DOHH2 (cell line): ENCODE data around the gene SLC5A3.

Experiments
- EZH2phosphoT487 ChIP-seq: fragments of 200-600 bp; sonication (generic); IDR thresholded peaks from 2 replicates; pipeline ENCODE4 v1.6.1; 2017; ENCODE audit warnings: borderline replicate concordance, mild to moderate bottlenecking, antibody characterized with exemption, low read length, moderate library complexity, mixed read lengths
- TF ChIP-seq, protein P1 (sequence below): fragments of 200-600 bp; sonication (generic); IDR thresholded peaks from one replicate; pipeline ENCODE4 v1.5.1; 2014; ENCODE audit warnings: antibody characterized with exemption, mild to moderate bottlenecking, low read depth, low read length; ENCODE audit not compliant: poor library complexity, severe bottlenecking

DNA sequence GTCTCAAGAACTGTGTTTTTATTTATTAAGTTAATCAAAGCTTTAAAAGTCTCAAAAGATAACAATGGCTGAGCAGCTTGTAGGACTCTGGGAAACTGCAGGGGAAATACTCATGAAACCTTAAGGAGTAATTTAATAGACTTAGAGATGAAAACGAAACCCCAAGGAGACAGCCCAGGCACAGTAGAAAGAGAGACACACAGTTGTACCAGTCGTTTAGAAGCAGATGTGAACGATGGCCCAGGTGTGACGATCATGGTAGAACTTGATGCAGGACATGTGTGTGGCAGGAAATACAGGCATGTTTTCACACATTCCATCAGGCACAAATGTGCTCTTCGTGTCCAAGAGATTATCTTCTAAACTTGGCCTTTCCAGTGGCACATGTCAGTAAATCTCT lies 21.2 kb upstream of the SLC5A3 start:
- TF ChIP-seq, protein P1, sequence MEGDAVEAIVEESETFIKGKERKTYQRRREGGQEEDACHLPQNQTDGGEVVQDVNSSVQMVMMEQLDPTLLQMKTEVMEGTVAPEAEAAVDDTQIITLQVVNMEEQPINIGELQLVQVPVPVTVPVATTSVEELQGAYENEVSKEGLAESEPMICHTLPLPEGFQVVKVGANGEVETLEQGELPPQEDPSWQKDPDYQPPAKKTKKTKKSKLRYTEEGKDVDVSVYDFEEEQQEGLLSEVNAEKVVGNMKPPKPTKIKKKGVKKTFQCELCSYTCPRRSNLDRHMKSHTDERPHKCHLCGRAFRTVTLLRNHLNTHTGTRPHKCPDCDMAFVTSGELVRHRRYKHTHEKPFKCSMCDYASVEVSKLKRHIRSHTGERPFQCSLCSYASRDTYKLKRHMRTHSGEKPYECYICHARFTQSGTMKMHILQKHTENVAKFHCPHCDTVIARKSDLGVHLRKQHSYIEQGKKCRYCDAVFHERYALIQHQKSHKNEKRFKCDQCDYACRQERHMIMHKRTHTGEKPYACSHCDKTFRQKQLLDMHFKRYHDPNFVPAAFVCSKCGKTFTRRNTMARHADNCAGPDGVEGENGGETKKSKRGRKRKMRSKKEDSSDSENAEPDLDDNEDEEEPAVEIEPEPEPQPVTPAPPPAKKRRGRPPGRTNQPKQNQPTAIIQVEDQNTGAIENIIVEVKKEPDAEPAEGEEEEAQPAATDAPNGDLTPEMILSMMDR: no peak
- no peak for TF ChIP-seq EZH2phosphoT487
